ENCODE measurements around the gene KIAA1755.

DNA sequence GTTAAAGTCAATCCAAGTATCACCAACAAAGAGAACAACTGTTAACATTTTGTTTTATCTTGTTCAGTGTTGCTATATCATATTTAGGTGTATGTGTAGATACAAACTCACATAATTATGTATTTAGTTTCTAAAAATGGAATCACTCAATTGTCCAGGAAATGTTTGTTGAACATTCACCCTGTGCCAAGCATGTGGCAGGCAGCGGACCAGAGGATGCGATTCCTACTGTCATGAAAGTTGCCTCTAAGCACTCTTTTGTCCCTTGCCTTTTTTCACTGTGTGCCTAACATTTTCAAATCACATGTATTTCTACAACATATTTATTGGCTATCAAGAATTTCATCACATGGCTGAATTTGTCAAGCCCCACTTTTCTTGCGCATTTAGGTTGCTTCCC, 78.6 kb downstream of the KIAA1755 start:
- TF ChIP-seq, protein P1, sequence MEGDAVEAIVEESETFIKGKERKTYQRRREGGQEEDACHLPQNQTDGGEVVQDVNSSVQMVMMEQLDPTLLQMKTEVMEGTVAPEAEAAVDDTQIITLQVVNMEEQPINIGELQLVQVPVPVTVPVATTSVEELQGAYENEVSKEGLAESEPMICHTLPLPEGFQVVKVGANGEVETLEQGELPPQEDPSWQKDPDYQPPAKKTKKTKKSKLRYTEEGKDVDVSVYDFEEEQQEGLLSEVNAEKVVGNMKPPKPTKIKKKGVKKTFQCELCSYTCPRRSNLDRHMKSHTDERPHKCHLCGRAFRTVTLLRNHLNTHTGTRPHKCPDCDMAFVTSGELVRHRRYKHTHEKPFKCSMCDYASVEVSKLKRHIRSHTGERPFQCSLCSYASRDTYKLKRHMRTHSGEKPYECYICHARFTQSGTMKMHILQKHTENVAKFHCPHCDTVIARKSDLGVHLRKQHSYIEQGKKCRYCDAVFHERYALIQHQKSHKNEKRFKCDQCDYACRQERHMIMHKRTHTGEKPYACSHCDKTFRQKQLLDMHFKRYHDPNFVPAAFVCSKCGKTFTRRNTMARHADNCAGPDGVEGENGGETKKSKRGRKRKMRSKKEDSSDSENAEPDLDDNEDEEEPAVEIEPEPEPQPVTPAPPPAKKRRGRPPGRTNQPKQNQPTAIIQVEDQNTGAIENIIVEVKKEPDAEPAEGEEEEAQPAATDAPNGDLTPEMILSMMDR (IDR thresholded peaks at IDR 0.05) = no peak
- no peak for TF ChIP-seq ZFX (IDR thresholded peaks at IDR 0.05; ENCODE audit: borderline replicate concordance)
